ENCODE results near the gene CCDC50.

Gene CCDC50

GRCh38 chr3:191350396-191351090 lies 21.3 kb downstream of the CCDC50 start:
- DNase-seq, result no peak

GRCh38 chr3:191352014-191352413 lies 22.8 kb downstream of the CCDC50 start:
- DNase-seq, result no peak

DNA sequence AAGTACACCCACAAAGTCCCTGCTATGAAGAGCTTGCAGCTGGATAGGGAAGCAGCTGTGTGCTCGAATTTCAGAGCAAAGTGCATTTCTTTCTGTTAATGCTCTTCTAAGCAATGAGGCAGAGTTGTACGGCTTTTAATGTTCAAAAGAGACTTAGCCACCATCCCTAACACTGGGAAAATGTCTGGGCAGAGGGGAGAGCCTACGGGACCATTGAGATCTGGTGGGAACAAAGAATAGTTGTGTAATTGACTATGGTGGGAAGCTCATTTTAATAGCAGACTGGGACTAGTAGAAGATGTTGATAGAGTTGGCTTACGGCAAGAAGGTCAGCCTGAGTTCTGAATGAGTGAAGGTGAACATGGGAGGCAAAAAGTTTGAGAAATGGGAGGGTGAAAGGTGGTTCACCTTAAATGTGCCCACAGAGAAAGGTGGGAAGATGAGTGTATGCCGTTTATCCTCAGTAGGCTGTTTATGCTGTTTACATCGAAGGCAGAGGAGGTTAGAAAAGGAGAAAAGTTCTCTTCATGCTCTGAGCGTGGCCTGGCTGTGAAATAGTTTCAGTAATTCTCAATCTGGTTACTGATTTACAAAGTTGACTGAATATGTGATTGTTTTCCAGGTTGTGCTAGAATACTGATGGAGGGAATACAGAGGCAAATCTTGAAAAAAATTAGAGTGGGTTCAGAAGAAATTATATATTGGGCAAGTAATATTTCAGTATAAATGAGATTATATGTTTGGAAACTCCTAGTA lies 24.0 kb downstream of the CCDC50 start:
- no peak for DNase-seq

GRCh38 chr3:191355406-191355805 lies 26.2 kb downstream of the CCDC50 start:
- no peak for DNase-seq

DNA sequence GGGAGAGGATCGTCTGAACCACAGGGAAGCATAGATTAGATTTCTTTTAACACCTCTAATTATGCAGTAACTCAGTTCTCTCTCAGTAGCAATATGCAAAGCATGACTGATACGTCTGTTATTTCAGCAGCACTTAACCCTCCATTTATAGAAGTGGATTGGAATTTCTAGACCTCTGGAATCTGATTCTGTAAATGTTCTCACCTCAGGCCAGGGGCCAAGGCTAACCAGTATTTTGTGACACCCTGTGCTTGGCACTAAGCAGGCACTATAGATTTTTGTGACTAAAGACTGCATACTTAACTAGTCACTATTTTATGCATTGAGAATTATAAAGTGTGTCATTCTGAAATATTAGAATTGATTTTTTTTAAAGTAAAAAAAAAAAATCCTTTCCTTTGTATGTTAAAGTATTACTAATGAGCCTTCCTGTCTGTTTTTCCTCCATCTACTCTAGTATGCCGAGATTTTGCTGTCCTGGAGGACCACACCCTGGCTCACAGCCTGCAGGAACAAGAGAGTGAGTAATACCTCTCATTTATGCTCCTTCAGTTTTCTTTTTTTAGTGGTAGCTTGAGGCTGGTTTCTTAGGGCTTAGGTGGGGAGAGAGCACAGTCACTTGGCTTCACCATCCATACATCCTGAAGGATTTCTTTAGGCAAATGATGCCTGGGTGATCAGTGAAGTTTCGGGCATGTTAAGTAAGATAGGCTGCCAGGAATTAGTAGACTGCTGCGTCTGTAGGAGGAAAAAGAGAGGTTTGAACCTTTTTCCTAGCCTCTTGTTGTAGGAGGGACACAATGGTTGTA lies 27.6 kb downstream of the CCDC50 start:
- DNase-seq, result no peak

GRCh38 chr3:191357909-191358308 lies 28.7 kb downstream of the CCDC50 start:
- no peak for DNase-seq

DNA sequence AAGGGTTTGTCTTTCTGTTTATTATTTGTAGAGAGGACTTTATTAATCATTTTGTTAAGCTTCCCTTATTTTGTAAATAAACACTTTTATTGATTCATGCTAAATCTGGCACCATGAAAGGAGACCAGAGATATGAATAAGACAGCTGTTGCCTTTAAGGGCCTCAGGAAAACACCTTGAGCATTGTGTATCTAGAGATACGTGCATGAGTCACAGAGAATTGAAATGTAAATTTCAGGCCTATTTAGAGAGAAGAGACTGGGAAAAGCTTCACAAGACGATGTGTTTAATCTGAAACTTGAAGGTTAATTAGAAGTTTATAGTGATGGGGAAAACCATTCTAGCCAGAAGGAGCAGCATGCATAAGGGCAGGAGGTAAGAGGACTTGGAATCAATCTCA lies 29.7 kb downstream of the CCDC50 start:
- DNase-seq, result no peak

- no peak for DNase-seq
These were observed 31.4 kb downstream of the CCDC50 start for GRCh38 chr3:191360620-191361019.

GRCh38 chr3:191361456-191361855 lies 32.3 kb downstream of the CCDC50 start:
- no peak for DNase-seq

DNA sequence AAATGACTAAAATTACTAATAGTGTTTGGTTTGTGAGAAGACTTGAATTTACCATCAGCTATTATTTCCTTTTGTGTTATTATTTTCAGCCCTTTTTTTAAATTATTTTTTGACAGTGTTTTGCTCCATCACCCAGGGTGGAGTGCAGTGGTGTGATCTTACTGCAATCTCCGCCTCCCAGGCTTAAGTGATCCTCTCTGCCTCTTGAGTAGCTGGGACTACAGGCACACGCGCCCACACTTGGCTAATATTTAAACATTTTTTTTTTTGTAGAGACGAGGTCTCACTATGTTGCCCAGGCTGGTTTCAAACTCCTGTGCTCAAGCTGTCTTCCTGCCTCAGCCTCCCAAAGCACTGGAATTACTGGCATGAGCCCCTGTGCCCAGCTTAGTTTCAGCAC lies 32.8 kb downstream of the CCDC50 start:
- DNase-seq, result no peak

DNA sequence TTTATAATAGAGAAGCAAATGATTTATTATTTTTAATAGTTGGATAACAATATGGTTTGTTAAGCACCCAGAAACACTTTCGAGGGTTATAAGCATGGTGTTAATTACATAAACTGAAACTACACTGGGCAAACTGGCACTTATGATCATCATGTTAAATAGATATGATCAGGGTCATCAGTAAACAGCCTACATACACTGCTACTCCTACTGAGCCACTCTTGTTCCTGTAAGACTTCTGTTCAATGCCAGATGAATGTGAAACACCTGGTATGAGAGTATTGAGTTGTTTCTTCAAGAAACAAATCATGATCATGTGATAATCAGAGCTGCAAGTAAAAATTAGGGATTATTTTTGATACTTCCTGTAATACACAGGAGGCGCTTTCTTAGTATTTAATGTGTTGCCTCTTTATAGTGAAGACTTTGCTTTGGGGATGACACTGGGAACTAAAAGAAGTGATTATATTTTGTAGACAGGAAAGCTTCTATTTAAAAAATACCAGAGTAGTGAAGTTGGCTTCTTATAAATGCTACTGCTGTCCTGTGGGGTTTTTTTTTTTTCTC lies 33.4 kb downstream of the CCDC50 start:
- no peak for DNase-seq

DNA sequence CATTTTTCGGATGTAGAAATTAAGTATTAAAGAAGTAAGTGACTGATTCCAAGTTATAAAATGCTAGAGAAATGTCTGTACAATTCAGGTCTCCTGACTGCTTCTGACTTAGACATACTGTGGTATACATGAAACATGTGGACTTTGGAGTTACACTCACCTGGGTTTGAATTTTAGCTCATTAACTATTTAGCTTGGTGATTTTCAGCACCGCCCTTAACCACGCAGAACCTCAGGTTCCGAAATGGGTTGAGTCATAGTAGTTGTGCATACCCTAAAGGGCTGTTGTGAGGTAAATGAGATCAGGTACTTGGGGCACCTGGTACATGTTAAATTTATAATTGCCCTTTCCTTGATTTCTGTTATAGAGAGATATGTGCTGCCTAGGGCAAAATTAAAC lies 34.0 kb downstream of the CCDC50 start:
- no peak for DNase-seq

- no peak for DNase-seq
These were observed 37.5 kb downstream of the CCDC50 start for GRCh38 chr3:191366675-191367074.

DNA sequence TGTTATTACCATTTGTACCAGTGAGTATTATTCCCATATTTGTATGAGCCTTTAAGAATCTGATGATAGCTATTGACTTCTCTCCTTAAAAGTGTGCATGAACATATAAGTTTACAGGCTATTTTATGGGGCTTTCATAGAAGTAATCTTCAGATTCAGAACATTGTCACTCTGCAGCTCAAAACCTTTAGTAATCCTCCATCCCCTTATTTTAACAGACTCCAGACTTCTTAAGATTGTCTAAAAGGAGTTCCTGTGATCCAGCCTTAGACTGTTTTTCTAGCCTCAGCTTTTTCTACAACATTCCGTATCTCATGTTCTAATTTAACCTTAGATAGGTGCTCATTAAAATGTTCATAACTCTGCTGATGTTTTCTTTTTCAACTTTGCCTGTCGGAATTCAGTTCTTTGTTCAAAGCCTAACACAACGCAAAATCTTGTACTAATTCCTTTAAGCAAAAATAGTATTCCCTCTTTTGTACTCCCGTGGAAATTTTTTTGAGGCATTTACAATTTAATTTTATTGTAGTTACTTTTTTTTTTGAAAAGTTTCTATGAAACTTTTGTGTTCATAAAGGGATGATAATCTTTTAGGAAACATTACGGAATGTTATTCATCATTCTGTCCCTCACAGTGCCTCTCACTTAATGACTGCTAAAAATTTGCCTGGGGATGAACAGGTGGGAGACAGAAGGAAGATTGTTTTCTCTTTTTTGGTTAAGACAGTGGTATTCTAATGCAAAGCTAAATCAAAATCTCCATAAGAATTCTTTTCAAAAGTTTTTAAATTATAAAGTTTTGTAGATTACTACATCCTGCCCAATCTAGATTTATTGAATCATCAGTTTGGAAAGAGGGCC lies 39.8 kb downstream of the CCDC50 start:
- no peak for DNase-seq

GRCh38 chr3:191369616-191370010 lies 40.4 kb downstream of the CCDC50 start:
- no peak for DNase-seq

GRCh38 chr3:191372122-191372521 lies 42.9 kb downstream of the CCDC50 start:
- DNase-seq, result no peak

- no peak for DNase-seq
These were observed 44.1 kb downstream of the CCDC50 start for GRCh38 chr3:191373327-191373726.

- no peak for DNase-seq
These were observed 47.4 kb downstream of the CCDC50 start for GRCh38 chr3:191376516-191377141.

DNA sequence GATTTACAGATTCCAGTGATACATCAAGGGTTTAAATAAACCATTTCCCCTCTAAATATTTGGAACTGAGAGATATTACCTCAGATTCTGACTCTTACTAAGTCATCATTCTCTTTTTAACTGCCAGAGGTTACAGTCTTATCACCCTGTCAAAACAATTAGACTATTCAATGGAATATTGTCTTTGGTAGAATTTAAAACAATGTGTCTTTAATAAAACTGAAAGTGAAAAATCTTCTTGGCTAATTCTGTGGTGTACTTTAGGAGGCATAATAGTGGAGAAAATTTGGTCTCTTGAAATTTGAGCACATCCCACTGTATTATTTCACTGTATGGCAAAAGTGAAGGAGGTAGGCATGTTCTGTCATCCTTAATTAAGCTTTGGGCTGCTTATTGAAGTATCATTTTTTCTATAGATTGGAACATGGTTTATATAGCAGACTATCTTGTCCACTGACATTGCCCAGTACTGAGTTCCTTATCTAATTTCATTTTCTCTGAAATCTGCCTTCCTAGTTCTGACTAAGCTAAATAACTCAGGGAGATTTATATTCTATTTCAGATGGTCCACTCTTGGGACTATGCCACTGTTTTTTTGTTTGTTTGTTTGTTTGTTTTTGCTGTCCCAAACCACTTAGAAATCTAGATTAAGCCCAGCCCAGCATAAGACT lies 49.1 kb downstream of the CCDC50 start:
- no peak for DNase-seq

DNA sequence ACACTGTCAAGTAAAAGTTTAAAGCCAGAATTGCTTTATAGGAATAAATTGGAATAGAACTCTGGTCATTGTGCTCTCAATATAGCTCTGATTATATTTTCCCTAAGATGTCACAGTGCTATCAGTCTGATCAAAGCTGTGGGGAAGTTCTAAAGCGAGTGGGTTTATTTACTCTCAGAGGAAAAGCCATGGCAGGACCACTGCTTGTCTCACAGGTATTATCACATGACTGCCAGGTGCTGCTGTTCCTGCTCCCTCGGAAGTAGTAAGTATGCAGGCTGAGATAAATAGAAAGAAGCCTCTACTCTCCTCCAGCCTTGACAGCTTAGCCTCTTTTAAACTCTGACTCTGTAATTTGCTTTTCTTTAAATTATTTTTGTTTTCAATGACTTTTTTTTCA lies 50.3 kb downstream of the CCDC50 start:
- DNase-seq, result no peak

DNA sequence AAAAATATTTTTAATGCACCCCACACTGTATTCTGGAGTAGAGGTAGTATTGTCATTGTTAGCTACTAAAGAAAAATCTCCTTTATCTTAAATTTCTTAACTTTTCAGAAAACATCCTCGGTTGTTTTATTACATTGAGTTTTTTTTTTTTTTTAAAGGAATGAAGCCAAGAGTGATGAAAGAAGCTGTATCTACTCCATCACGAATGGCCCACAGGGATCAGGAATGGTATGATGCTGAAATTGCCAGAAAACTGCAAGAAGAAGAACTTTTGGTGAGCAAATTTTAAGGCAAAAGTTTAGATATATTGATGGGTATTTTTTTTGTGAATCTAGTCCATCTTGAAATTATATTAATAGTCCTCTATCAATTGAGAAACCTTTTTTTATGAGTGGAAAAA lies 50.8 kb downstream of the CCDC50 start:
- DNase-seq, result no peak

Measured in CD4-positive, alpha-beta T cell treated with Interleukin-15 for 1 hour (primary cell).